Fibroblast of peridontal ligament (primary cell): Measurements from ENCODE around the gene PKP2.
"Not testable (repeated sequence)": the region's sequence is repeated elsewhere in the genome, so short reads cannot be mapped to it uniquely, and the experiment has no call there.

Experiments used
- DNase-seq: peaks from one replicate; pipeline ENCODE4 v3.0.0-alpha.2; 2010; ENCODE audit errors: extremely low read depth

Gene PKP2

DNA sequence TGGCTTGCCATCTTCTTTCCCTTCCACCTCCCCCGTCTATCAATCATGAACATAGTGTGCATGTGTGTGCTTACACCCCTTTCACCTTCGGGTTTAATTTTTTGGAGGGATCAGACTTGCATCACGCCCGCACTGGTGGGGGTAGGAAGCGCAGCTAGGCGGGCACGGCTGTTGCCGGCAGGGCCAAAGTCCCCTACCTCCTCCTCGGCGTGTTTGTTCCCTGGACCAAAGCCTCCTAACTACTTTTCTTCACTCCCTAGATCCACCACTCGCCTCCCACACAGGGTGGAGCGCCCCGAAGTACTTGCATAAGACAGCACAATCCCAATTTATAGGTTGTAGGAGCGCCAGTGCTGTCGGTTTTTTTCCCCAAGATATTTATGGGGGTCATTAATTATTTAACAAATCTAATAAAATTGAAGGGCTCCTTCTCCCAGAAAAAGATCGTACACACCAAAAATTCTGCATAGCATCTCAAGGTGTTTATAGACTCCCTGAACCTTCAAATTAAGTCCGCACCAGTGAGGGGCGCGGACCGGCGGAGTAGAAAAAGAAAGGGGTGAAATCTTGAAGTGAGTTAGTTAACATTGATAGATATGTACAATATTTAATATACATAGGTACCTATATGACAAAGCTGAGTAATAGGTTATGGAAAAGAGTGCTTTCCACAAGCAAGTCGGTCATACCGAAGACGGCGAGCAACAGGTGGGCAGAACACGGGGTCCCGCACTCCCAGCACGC lies 717 bp downstream of the PKP2 start:
- DNase-seq = no peak

GRCh38 chr12:32894566-32894965 lies 2.0 kb downstream of the PKP2 start:
- no peak for DNase-seq

GRCh38 chr12:32893458-32893857 lies 3.1 kb downstream of the PKP2 start:
- no peak for DNase-seq

DNA sequence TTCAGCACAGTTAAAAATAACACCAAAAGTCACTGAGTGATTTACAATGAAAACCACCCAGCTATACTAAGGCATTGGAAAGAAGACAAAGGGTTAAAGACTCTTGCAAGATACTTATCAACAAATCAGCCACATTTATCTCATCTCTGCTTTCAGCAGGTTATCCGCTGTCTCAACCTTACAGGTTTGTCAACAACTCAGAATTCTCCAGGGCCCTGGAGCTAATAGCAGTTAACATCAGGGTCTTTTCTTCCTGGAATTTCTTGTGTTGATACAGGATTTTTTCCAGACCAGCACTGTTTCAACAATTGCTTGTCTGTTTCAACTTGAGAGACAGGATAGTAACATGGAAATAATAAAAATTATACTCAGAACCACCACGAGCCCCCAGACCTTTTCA lies 3.5 kb downstream of the PKP2 start:
- DNase-seq = no peak

- DNase-seq = not testable (repeated sequence)
Observed at GRCh38 chr12:32892369-32892768, 4.2 kb downstream of the PKP2 start.

GRCh38 chr12:32891956-32892355 lies 4.6 kb downstream of the PKP2 start:
- DNase-seq = no peak

DNA sequence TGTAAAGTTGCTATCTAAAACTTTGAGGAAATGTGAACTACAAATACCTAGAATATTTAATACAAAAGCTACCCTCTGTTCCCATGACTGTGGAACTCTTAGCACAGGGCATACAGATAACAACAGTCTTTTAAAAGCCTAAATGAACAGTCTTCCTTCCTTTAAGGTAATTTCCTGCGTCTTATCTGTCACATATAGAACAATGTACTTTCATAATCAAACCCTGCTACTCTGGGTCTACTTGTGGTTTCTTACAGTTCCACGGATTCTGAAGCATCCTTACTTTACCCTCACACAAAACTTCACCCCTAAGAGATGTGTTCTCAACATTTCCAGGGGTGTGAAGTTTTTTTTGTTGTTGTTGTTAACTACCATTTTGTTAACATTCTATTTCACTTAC lies 5.1 kb downstream of the PKP2 start:
- DNase-seq = no peak

- no peak for DNase-seq
Observed at GRCh38 chr12:32889011-32889760, 7.4 kb downstream of the PKP2 start.

- DNase-seq = no peak
Observed at GRCh38 chr12:32887058-32887457, 9.5 kb downstream of the PKP2 start.

DNA sequence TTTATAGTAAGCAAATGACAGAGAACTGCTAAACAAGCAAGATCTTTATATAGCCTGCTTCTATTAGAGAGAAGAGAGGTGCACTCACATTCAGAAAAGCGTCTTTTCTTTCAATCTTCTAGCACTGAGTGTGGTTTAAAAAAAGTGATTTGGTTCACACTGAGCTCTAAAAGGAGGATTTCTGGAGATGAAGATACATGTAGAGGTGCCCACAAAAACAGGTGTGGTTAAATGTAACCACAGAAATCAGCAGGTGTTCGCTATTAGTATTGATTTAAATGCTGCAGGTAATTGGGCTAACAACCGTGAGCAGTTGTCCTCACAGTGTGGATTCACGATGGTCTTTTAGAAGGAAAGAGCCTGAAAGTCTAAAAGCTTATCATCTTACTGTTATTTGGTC lies 10.7 kb downstream of the PKP2 start:
- DNase-seq = no peak

DNA sequence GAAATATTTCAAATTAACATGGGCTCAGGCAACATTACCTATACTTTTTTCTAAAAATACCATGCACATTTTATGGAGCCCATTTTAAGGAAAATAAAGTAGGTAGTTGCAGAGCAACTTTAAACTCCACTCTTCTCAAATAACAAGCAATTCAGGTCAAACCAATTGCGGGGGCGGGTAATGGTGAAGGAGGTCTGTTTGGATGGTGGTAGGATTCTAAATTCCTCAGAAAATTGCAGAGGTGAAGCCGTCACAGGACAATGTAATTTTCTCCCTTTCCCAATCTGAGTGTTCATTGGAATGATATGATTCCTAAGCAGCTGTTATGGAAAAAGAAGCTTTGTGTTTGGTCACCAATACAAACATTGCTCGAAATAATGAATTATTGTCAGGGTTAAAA lies 11.6 kb downstream of the PKP2 start:
- DNase-seq = no peak

DNA sequence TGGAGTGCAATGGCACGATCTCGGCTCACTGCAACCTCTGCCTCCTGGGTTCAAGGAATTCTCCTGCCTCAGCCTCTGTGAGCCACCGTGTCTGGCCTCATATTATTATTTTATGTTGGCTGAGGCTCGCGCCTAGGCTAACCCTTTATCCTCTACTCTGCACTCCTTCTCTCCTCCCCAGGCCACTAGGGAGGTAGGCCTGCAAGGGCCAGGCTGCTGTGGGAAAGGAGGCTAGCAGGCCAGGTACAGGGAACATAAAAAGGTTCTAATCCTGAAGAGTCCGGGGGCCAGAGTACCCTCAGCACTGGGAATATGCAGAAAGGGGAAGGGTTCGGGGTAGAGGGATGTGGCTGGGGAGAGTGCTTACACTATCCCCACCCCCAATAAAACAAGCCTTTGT lies 14.9 kb downstream of the PKP2 start:
- no peak for DNase-seq

DNA sequence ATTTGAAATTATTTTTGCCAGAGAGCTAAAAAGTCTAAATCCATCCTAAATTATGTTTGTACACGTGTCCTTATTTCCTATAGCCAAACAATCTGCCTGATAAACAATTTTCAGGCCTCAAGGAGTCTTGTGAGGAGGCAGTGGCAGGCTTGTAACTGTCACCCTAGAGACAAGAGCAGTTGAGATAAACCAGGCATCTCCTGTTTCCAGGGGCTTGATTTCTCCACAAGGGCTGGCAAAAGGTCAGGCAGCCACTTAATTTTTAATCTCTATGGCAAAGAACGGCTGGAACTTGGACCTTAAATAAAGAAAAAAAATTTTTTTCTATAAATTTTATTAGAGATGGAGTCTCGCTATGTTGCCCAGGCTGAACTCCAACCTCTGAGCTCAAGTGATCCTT lies 15.5 kb downstream of the PKP2 start:
- no peak for DNase-seq

- DNase-seq = not testable (repeated sequence)
Observed at GRCh38 chr12:32879066-32879465, 17.5 kb downstream of the PKP2 start.

DNA sequence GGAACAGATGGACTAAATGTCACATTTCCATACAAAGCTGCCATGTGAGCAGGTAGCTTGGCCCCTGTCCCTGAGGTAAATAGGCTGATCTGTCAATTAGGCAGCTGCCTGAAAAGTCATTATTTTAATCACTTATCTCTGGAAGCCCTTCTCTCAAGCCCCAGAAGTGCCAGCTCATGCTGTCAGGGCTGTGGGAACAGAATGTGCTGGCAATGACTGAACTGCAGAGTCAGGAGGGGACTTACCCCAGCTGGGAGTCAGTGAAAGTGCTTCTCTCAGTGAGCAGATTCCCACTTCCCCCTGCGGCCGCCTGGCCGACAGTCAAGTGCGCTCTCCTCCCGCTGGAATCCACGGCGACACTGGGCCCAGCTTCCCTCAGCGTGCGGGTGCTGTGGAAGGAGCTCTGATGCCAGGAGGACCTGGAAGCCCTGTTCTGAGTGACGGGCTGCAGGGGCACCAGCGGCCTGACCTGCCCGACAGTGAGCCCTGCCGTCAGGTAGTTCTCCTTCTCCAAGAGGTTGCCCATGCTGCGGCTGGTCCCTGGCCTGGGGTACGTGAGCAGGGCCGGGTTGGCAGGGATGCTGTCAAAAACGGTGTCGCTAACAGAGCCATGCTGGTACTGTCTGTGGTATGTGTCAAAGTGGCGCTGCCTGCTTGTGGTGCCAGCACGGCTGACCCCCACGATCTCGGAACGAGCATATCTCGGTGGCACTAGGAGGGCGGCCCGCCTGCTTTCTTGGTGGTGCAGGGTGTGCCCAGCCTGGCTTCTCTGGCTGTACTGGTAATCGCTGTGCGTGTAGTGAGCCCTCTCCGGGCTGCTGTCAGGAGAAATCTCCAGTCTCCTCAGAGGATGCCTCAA lies 18.7 kb downstream of the PKP2 start:
- no peak for DNase-seq

GRCh38 chr12:32876004-32876403 lies 20.6 kb downstream of the PKP2 start:
- DNase-seq = no peak

DNA sequence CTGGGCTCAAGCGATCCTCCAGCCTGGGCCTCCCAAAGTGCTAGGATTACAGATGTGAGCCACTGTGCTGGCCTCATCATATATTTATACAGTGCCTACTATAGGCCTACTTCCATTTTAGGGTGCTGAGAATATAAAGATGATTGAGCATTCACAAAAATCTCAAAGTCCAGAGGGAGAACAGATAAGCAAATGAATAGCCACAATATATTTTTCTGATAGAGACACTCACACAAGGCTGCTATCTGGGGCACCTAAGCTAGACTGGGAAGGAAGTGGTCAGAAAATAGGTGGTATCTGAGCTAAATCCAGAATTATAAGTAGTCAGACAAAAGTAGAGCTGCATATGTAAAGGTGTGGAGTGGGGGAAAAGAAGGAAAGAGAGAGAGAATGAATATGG lies 21.6 kb downstream of the PKP2 start:
- DNase-seq = no peak

DNA sequence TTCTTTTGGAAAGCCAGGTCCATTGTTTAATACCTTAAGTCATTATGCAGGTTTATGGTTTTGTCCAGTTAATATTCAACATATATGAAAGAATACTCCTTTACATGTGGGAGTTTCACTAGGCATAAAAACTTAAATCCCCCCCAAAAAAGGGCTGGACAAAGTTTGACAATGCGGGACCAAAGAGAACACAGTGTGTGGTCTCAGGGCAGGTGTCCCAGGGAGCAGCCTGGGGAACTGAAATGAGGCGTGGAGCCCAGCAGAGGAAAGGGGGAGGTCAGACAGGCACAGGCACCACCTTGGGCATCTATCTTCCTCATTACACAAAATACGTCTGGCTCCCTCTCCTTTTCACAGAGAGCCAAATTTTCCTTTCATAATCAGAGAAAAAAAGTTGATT lies 22.5 kb downstream of the PKP2 start:
- no peak for DNase-seq

DNA sequence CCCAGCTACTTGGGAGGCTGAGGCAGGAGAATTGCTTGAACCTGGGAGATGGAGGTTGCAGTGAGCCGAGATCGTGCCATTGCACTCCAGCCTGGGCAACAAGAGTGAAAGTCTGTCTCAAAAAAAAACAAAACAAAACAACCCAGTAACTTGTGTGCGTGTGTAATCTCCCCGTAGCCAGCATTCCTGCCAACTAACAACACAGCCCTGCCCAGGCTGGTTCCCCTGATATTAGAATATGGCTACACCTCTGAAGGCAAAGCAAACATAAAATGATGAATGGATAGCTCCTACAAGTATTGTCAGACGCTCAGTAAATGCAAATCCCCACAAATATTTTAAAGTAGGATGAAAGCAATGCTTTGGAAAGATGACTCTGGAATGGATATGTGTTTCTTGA lies 24.2 kb downstream of the PKP2 start:
- not testable (repeated sequence) for DNase-seq

DNA sequence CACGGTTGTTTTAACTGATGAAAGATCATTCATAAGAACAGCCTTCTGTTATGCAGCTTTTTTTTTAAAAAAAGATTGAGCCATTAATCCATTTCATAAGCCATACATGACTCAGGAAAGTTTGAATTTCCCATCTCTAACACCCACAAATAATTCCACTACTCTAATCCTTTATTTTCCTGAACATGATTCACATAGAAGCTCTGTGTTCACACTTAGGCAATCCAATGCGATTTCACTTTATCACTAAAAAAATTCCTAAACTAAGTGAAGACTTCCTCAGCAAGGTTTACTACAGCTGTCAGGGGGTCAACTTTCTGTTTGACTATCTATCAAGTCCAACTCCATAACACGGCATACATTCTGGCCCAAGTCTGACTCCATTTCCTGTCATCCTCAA lies 25.9 kb downstream of the PKP2 start:
- no peak for DNase-seq

DNA sequence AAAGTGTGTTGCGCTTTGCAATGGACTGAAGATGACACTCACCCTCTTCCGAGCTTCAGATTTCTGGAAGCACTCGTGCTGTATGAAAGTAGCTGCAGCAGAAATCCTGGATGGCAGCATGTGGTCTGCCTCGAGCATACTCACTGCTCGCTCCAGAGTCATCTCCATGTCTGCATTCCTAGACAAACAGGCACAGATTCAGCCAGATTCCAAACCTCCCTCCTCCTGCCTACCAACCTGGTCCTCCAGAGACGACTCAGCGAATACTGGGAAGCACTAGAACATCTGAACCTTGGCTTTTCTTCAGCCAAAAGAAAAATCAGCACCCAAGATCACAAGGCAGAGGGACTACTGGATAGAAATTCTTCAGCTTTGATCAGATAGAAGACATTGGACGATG lies 27.7 kb downstream of the PKP2 start:
- DNase-seq = no peak

GRCh38 chr12:32864731-32865130 lies 31.8 kb downstream of the PKP2 start:
- no peak for DNase-seq

- no peak for DNase-seq
Observed at GRCh38 chr12:32863128-32863527, 33.4 kb downstream of the PKP2 start.
